Loucy (cell line): ENCODE measurements around the gene C11orf52.

Experiments
- H2AFZ ChIP-seq: fragments of 200-600 bp; sonication (generic); 2 replicates; pipeline ENCODE4 v1.6.0; 2016; ENCODE audit warnings: antibody characterized with exemption, mild to moderate bottlenecking, low read length, moderate library complexity
- H3F3A ChIP-seq: fragments of 200-600 bp; 2 replicates; pipeline ENCODE4 v1.6.0; 2016; ENCODE audit warnings: antibody characterized with exemption, low read depth, mild to moderate bottlenecking
- H3K27me3 ChIP-seq: fragments of 200-600 bp; sonication (generic); 2 replicates; pipeline ENCODE4 v1.6.1; 2014; ENCODE audit warnings: low read length, mild to moderate bottlenecking; ENCODE audit not compliant: insufficient read depth, poor library complexity, severe bottlenecking
- H3K36me3 ChIP-seq: fragments of 200-600 bp; sonication (generic); 2 replicates; pipeline ENCODE4 v1.6.1; 2016; ENCODE audit warnings: low read length; ENCODE audit not compliant: insufficient read depth
- H3K4me1 ChIP-seq: fragments of 200-600 bp; sonication (generic); 2 replicates; pipeline ENCODE4 v1.5.1; 2014; ENCODE audit warnings: low read length, mild to moderate bottlenecking; ENCODE audit not compliant: insufficient read depth, poor library complexity, severe bottlenecking
- H3K4me2 ChIP-seq: fragments of 200-600 bp; sonication (generic); 2 replicates; pipeline ENCODE4 v1.6.0; 2014; ENCODE audit warnings: antibody characterized with exemption, low read length, low read depth, mild to moderate bottlenecking; ENCODE audit not compliant: poor library complexity, severe bottlenecking
- H3K4me3 ChIP-seq: fragments of 200-600 bp; sonication (generic); 2 replicates; pipeline ENCODE4 v1.5.1; 2014; ENCODE audit warnings: low read length, mild to moderate bottlenecking, mixed read lengths; ENCODE audit not compliant: poor library complexity, severe bottlenecking
- H3K79me2 ChIP-seq: fragments of 200-600 bp; sonication (generic); 2 replicates; pipeline ENCODE4 v1.6.1; 2014; ENCODE audit warnings: low read length; ENCODE audit not compliant: insufficient read depth
- H3K9ac ChIP-seq: fragments of 200-600 bp; sonication (generic); 2 replicates; pipeline ENCODE4 v1.6.0; 2014; ENCODE audit warnings: mild to moderate bottlenecking, low read depth, low read length, moderate library complexity; ENCODE audit not compliant: poor library complexity, severe bottlenecking
- H3K9me2 ChIP-seq: fragments of 200-600 bp; sonication (generic); replicated peaks from 2 replicates; pipeline ENCODE4 v1.6.1; 2016; ENCODE audit warnings: low read depth, low read length, mixed read lengths
- H3K9me3 ChIP-seq: fragments of 200-600 bp; sonication (generic); 2 replicates; pipeline ENCODE4 v1.6.1; 2014; ENCODE audit warnings: mild to moderate bottlenecking, antibody characterized with exemption, low read length, low read depth; ENCODE audit not compliant: insufficient read depth
- H4K20me1 ChIP-seq: fragments of 200-600 bp; sonication (generic); 2 replicates; pipeline ENCODE4 v1.6.0; 2014; ENCODE audit warnings: antibody characterized with exemption, low read length, mild to moderate bottlenecking; ENCODE audit not compliant: insufficient read depth, poor library complexity, severe bottlenecking
- EZH2phosphoT487 ChIP-seq: fragments of 200-600 bp; IDR thresholded peaks from 2 replicates; pipeline ENCODE4 v1.6.1; 2018; ENCODE audit warnings: antibody characterized with exemption, mild to moderate bottlenecking, moderate library complexity, borderline replicate concordance
- TF ChIP-seq, protein P1 (sequence below): fragments of 200-600 bp; sonication (generic); conservative IDR thresholded peaks from 2 replicates; pipeline ENCODE4 v1.5.1; 2014; ENCODE audit warnings: mild to moderate bottlenecking, antibody characterized with exemption, low read length

Gene C11orf52

DNA sequence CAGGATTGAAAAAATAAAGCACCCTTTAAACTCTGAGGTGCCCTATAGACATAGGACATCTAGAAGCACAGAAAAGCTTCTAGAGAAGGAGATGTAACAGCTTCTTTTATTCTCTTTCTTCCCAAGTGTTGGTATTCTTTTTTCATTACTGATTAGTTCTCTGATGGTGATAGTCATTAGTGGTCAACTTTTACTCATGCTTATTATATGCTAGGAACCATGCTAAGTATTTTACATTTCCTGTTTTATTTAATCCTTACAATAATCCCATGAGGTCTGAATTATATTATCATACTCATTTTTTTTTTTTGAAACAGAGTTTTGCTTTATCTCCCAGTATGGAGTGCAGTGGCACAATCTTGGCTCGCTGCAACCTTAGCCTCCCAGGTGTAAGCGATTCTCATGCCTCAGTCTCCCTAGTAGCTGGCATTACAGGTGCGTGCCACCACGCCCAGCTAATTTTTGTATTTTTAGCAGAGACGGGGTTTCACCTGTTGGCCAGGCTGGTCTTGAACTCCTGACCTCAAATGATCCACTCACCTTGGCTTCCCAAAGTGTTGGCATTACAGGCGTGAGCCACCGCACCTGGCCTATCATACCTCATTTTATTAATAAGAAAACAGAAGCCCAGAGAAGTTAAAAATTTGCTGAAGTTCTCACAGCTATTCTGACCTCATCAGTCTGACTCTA, 3.0 kb downstream of the C11orf52 start:
- no peaks in the 10 kb centered on the region for H3K9me3 ChIP-seq
- no peaks in the 10 kb centered on the region for H3K9me2 ChIP-seq
- H4K20me1 ChIP-seq: no peaks in the 10 kb centered on the region
- H3F3A ChIP-seq: no peaks in the 10 kb centered on the region
- H3K4me1 ChIP-seq: peaks cover 7% of the 10 kb centered on the region
- H3K4me2 ChIP-seq: no peak overlapping the region
- no peak overlapping the region for H2AFZ ChIP-seq
- H3K27me3 ChIP-seq: no peaks in the 10 kb centered on the region
- H3K36me3 ChIP-seq: no peaks in the 10 kb centered on the region
- no peak overlapping the region for H3K9ac ChIP-seq
- TF ChIP-seq EZH2phosphoT487: no peak
- TF ChIP-seq, protein P1, sequence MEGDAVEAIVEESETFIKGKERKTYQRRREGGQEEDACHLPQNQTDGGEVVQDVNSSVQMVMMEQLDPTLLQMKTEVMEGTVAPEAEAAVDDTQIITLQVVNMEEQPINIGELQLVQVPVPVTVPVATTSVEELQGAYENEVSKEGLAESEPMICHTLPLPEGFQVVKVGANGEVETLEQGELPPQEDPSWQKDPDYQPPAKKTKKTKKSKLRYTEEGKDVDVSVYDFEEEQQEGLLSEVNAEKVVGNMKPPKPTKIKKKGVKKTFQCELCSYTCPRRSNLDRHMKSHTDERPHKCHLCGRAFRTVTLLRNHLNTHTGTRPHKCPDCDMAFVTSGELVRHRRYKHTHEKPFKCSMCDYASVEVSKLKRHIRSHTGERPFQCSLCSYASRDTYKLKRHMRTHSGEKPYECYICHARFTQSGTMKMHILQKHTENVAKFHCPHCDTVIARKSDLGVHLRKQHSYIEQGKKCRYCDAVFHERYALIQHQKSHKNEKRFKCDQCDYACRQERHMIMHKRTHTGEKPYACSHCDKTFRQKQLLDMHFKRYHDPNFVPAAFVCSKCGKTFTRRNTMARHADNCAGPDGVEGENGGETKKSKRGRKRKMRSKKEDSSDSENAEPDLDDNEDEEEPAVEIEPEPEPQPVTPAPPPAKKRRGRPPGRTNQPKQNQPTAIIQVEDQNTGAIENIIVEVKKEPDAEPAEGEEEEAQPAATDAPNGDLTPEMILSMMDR: no peak
- no peaks in the 10 kb centered on the region for H3K79me2 ChIP-seq
- H3K4me3 ChIP-seq: no peak overlapping the region

DNA sequence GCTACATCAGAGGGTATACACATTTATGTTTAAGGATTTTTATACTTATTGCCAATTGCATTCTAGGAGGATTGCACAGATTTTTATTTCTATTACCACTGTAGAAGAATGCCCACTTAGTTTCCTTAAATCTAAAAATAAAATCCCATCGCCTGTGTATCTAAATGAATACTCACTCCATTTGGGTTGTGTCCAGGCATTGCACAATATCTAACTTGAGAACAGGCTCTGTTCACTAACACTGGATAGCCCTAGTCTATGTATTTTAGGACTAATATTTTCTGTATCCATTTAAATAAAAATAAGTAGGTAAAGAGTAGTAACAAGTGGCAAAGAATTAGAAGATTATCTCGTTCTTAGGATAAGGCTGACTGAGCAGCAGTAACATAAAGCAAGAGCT, 4.1 kb downstream of the C11orf52 start:
- H3K79me2 ChIP-seq: no peaks in the 10 kb centered on the region
- TF ChIP-seq, protein P1: no peak
- TF ChIP-seq EZH2phosphoT487: no peak
- no peaks in the 10 kb centered on the region for H4K20me1 ChIP-seq
- H3K4me3 ChIP-seq: no peak overlapping the region
- no peaks in the 10 kb centered on the region for H3K36me3 ChIP-seq
- no peaks in the 10 kb centered on the region for H3F3A ChIP-seq
- H3K4me2 ChIP-seq: no peak overlapping the region
- no peak overlapping the region for H3K9ac ChIP-seq
- no peaks in the 10 kb centered on the region for H3K9me3 ChIP-seq
- H3K27me3 ChIP-seq: no peaks in the 10 kb centered on the region
- no peaks in the 10 kb centered on the region for H3K9me2 ChIP-seq
- H2AFZ ChIP-seq: 0 out of 2 replicates have a peak overlapping the region, but pooled peaks have one; percentile 20
- H3K4me1 ChIP-seq: peaks cover 7% of the 10 kb centered on the region

DNA sequence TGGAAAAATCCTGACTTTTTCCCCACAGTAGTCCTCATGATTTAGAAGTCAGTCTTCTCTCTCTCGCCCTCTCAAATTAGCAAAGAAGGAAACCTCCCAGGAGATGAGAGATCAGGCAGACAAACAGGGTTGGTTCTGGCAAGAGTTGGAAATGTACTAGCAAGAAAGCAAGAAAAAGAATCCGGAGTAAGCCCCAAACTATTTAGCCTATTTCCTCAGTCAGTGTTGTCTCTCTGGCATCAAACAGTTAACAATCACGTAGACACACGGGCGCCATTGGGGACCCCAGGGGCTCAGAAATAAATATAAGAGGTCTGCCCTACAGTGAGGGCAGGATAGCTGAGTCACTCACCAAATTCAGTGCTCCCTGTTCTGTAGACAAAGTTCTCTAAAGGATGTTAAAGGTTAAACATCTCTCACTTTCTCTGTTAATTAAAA, 4.7 kb downstream of the C11orf52 start:
- Histone ChIP-seq H4K20me1 (no peaks in the 10 kb centered on the region), H2AFZ (peak overlapping the region; percentile 20; the same call in 1 of the 2 replicates), H3K9me3 (no peaks in the 10 kb centered on the region), H3K9ac (no peak overlapping the region), H3K4me2 (no peak overlapping the region), H3K27me3 (no peaks in the 10 kb centered on the region), H3F3A (no peaks in the 10 kb centered on the region), H3K4me3 (no peak overlapping the region), H3K9me2 (no peaks in the 10 kb centered on the region), H3K36me3 (no peaks in the 10 kb centered on the region), H3K79me2 (no peaks in the 10 kb centered on the region), H3K4me1 (peaks cover 7% of the 10 kb centered on the region)
- TF ChIP-seq, protein P1: no peak
- TF ChIP-seq EZH2phosphoT487: no peak
